ENCODE measurements around the gene ARRDC4.
A peak's percentile ranks its signal among the peaks of the same experiment; 100 is the strongest.
"Not testable (repeated sequence)": the region's sequence is repeated elsewhere in the genome, so short reads cannot be mapped to it uniquely, and the experiment has no call there.

The ARRDC4 gene

DNA sequence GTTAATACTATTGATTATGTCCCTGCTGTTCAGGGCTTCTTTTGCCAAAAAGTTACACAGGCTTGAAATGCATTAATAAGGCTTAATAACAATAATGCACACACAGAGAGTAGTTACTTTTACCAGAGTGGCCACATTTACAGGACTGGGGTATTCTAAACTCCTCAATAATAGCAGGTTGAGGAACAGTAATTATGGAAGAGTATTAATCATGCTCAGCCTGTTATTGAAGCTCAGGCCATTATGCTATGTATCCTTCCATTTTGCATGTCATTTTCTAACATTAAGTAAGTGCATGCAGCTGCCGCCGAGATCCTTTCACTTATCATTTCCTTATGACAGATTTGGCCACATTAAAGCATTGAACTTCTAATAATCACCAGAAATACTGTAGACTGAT, 5.7 kb downstream of the ARRDC4 start:
- DNase-seq = no peak

DNA sequence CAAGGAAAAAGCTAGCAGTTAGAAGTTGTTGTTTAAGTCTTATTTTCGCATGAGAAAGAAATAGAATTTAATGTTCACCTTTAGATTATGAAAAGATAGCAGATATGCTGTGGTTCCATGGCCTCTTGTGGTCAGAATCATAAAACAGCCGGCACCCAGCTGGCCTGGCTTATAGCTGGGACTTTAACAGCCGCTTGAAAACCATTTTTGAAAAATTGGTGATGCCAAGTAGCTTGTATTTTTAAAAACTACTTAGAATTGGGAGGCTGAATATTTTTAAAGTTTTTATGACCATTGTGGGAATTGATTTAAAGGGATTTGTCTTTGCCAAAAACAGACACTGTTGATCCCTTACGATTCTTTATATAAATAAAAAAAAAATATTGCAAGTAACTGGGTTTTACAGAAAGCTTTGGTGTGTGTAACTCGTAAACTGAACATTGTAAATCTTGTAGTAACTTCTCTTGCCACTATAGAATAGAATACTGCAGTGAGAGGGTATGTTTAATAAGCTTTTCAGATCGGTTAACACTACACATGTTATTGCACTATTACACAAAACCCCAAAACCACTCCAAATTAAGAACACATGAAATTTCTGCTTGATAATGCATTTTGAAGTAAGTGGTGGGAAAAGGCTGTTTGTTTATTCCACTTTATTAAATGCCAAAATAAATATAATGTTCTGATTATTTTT, 6.6 kb downstream of the ARRDC4 start:
- peak; percentile 21 for DNase-seq

DNA sequence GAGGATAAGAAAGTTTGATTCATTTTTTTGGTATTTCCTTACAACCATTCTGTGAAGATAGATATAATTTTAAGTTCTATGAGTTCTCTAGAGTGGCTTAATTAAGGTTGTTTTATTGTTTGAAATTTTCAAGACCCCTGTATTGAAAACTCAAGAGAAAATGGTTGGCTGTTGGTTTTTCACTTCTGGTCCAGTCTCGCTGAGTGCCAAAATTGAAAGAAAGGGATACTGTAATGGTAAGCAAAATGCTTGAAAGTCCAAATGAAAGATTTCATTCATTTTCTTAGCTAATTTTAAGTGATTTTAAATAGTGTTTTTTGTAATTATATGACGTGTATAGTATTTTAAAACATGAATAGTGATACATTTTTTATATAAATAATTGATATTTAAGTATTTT, 7.4 kb downstream of the ARRDC4 start:
- no peak for DNase-seq

DNA sequence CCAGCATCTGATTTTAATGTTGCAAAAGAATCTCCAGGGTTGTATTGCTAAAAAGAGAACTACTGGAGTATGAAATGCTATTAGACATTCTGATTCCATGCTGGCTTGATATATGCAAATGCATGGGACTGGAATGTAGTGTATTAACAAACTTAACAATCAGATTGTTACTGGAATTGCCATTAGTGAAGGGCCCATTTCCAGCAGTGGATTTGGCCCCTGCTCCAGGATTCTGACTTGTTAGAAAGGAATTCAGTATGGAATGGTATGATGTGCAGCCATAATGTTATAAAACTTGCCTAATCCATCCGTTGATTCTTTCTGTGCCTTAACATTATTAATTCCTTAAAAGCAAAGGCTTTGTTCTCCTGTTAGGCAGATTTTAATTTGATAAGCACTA, 7.9 kb downstream of the ARRDC4 start:
- peak; percentile 92 for DNase-seq

DNA sequence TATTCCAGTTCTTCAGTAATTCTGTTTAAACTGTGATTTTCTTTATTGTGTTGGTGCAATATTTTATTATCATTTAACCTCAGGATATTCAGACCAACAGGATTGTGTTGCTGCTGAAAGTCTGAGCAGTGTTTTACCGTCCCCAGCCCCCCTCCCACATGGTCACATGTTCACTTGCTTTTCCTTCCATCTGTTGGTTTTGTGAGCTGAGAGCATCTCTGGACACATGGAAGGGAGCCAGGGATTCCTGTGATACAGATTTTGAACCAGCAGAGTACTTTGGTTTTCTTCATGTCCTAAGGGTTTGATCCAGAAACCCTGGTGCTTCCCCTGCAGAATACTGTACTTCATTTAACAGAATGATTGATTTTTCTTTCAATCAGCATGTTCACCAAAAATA, 11.9 kb downstream of the ARRDC4 start:
- DNase-seq = no peak

DNA sequence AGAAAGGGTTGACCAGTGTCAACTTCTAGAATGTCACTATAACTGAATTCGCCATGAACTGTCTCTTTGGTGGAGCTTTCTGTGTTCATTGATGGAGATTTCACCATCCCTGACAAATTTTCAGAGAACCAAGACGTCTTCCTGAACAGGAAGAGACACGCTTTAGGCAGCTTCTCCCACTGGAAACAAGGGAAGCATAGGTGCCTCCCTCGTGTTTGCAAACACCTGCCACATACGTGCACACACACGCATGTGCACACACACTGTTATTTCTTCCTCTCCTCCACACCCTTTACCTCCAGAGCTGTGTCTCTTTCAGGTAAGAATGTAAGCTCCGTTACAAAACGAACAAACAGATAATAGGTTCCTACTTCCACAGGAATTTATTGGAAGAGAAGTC, 15.6 kb downstream of the ARRDC4 start:
- DNase-seq = no peak

DNA sequence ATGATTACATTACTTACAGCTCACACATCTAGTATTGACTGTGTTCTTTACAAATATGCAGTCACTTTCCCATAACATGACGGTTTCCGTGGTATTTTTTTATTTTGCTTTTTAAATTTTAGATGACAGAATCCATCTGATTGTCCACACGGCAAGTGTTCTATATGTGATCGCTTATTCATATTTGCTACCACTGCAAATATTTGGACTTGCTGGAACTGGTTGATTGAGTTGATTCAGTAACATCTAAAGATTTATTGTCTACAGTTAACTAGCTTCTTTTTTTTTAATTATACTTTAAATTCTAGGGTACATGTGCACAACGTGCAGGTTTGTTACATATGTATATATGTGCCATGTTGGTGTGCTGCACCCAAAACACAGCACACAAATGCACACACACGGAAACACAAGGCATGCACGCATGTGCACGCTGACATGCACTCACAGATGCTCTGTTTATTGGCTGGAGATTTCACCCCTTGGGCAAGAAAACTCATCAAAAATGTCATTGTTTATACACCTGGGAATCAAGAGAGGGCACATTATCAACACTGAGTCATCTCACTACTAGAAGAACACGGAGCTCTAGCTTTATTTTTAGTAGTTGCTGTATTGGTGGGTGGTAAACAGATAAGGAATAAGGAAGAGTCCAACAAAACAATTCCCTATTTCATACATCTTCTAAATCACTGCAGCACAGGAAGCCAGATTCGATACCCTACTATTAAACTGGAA, 16.4 kb downstream of the ARRDC4 start:
- DNase-seq = no peak

DNA sequence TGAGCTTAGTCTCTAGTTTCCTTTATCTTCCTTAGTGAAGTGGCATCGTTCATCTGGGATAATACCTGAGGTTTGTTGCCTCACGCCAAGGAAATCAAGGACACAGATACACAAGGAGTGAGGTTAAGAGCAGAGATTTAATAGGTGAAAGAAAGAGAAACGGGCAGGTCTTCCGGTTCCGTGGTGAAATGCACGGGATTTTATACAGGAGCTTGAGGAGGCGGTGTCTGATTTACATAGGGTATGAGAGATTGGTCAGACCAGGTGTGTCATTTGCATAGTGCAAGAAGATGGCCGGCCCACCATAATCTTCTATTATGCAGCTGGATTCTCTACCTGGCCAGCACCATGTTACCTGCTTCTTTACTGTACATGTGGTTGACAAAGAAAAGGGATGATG, 17.2 kb downstream of the ARRDC4 start:
- DNase-seq = no peak

DNA sequence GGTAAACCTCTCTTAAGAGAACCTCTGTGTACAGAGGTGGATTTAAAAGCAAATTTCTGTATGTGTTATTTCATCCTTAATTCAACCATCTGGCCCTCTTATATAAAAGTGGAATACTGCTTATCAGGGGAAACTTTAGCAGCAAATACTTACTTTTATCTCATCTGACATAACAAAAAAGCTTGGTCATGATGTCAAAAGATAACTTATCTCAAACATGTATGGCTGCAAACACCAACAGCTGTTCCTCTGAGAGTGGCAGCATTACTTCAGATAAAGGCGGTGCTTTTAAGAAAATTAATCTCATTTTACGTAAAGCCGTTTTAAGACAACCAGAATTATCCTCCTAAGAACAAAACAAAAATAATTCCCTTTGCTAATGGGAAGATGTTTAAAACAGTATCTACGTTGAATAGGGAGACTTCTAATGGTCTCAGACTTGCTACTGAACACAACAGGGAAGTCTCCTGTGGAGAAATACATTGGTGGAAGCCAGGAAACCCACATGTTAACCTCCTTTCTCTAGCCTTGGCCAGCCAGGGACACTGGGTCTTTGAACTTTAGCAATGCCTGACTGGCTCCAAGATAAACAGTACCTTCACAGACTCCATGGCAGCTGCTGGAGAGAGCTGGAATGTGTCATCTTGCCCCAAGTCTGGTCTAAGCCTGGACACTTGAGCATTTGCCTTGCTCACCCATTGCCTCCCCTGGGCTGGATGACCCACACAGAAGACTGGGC, 18.1 kb downstream of the ARRDC4 start:
- DNase-seq = no peak

DNA sequence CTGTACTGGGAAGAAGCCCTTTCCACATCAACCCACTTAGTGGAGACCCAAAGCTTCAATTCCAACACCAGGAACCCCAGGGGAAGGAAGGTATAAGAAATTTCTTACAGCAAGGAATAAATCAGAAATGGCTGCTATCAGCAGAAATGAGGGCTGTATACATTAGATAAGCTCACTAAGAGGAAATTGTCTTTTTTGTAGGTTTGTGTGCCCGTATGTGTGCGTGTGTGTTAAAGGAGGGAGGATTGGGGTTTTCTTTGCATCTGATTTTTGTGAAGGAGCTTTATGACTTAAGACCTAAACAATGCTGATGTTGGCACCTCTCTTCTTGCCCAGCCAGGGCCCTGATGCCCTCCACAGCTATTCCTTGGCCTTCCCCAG, 18.6 kb downstream of the ARRDC4 start:
- DNase-seq = no peak

DNA sequence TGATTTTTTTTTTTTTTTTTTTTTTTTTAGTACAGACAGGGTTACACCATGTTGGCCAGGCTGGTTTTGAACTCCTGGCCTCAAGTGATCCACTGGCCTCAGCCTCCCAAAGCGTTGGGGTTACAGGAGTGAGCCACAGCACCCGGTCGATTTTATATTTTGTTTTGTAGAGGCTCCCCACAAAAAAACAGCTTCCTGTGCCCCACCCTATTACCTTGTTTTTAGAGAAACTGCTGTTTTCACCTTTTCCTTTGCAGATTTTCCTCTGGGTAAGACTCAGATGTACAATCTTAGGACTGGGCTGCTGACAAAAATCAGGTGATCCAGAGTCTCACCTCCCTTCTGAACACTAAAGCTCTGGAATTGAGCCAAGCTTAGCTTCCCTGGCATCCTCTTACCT, 20.6 kb downstream of the ARRDC4 start:
- DNase-seq = no peak

DNA sequence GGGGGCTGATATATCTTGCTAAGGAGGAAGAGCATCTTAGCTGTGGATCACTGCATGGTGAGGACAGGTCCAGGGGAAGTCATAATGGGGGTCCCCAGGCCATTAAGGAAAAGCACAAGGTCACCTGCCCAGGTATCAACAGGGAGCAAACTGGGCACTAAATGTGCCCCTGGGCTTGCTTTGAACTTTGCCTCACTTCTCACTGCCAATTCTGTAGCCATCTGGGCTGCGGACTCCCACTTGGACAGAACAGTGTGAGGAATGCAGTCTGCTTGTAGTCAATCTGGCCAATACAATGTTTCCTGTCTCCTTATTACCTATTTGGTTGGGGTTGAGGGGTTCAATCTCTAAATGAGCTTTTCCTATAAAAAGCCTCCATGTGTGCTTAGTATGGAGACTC, 21.3 kb downstream of the ARRDC4 start:
- DNase-seq = no peak

DNA sequence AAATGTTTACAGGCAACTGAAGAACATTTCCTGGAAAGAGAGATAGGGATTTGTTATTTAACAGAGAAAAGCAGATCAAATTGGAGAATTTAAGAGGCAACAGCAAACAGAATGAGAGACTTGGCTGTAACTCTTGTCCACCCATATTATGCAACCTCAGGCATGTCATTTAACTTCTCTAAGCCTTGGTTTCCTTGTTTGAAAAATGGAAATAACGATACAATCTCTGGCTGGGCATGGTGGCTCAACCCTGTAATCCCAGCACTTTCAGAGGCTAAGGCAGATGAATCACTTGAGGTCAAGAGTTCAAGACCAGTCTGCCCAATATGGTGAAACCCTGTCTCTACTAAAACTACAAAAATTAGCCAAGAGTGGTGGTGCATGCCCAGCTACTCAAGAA, 23.7 kb downstream of the ARRDC4 start:
- no peak for DNase-seq

DNA sequence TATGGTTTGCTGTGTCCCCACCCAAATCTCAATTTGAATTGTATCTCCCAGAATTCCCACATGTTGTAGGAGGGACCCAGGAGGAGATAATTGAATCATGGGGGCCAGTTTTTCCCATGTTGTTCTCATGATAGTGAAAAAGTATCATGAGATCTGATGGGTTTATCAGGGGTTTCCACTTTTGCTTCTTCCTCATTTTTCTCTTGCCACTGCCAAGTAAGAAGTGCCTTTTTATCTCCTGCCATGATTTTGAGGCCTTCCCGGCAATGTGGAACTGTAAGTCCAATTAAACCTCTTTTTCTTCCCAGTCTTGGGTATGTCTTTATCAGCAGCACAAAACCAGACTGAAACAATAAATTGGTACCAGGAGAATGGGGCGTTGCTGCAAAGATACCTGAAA, 25.5 kb downstream of the ARRDC4 start:
- DNase-seq = not testable (repeated sequence)

DNA sequence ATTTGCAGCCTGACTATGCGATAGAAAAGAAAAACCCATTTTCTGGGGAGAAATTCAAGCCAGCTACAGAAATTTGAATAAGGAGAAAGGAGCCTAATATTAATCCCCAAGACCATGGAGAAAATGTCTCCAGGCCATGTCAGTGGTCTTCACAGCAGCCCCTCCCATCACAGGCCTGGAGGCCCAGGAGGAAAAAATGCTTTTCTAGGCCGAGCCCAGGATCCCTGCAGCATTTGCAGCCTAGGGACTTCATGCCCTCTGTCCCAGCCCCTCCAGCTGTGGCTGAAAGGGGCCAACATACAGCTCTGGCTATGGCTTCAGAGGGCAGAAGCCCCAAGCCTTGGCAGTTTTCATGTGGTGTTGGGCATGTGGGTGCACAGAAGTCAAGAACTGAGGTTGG, 26.3 kb downstream of the ARRDC4 start:
- no peak for DNase-seq

DNA sequence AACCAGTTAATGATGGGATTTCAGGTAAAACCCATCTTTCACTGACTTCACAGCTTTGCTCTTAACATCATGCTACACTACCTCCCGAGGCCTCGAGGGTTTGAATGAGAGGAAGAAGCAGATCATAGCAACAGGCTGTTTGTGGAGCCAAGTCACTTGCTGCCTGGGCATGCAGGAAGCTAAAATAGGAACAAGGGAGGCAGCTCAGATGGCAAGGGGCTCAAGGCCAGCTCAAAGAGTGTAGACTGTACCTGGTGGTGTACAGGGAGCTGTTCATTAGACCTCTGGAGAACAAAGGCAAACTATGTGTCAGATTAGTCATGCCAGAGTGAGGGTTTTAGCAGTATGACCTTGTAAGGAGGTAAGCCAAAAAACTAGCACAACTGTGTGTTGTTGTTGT, 28.8 kb downstream of the ARRDC4 start:
- no peak for DNase-seq

DNA sequence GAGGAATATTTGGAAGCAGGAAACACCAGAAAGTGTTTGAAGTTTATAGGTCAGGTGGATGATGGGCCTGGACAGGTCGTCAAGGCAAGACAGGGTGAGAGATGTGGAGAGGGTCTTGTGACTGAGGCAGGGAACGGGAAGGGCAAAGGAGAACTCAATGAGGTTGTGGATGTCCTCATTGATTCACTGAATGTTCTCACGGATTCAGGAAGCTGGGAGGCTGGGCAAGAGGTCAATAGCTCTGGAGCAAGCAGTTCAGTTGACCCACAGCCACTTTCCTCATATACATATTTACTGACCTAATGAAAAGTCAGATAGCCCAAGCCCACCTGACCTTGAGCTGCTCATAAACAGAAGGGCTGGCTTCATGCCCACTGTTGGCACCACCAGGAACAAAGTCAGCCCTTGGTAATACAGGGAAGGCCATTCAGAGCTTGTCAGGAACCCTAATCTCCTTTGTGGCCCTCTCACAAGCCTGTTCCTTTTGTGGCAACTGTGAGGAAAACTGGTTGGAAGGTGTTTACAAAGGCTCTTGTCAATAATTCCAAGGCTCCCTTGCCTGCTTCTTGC, 31.6 kb downstream of the ARRDC4 start:
- no peak for DNase-seq

DNA sequence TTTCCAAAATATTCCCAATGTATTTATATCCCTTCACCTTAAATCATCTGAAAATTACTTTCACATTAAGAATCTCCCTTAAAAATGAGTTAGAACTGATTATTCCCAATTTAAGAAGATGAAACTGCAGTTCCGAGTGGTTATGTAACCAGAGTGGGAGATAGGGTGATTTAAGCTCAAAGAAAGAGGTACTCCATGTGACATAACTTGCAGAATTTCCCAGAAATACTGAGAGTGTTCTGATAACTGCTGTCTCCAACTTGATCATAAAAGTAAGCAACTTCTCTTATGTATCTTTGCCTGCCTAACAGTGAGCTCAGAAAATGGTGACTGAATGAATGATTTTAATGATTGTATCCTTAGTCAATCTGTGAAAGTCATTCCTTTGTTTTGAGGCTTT, 32.3 kb downstream of the ARRDC4 start:
- no peak for DNase-seq

DNA sequence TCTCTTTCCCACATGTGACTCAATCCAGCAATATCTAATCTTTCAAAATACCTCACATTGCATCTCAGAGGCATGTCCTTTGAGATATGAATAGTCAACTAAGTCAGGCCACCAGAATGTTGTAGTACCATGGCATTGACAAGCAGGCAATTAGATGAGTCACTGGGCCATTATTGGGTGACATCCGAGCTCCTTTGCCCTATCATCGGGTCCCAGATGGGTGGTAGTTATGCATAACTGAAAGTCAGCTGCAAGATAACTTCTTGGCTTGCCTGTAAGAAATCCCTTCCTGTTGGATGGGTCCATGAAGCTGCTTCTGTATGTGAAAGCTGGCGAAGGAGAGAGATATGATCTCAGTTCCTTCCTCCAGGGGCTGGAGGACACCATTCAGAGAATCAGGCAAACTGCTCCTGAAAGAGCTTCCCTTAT, 32.8 kb downstream of the ARRDC4 start:
- no peak for DNase-seq

DNA sequence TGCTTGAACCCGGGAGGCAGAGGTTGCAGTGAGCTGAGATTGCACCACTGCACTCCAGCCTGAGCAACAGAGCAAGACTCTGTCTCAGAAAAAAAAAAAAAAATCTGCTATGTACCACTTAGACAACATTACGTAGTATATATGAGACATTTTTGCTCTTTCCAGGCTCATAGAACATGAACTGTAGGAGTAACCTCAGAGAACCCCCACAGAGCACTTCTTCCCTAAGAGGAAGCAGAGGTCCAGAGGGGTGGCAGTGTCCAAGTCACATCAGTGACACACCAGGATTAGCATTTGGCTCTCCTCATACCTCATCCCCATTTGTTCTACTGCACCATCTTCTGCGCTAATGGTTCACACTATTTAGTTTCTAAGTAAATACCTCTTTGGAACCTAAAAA, 33.7 kb downstream of the ARRDC4 start:
- DNase-seq = no peak

DNA sequence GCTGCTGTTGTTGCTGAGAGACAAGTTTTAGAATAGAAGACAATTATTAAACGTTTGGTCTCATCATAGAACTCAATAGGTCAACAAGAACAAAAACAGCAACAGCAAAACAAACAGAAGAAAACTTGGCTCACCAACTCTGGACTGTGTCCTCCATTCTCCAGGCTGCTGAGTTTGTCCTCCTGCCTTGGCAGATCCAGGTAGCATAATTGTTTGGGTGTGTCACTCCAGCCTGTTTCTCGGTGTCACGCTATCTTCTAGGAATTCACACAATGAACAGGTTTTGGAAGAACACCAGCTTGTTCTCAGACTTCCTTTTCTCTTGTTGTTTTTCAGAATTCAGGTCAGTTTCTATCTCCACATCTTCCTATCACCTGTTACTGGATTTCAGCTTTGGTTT, 34.7 kb downstream of the ARRDC4 start:
- no peak for DNase-seq

DNA sequence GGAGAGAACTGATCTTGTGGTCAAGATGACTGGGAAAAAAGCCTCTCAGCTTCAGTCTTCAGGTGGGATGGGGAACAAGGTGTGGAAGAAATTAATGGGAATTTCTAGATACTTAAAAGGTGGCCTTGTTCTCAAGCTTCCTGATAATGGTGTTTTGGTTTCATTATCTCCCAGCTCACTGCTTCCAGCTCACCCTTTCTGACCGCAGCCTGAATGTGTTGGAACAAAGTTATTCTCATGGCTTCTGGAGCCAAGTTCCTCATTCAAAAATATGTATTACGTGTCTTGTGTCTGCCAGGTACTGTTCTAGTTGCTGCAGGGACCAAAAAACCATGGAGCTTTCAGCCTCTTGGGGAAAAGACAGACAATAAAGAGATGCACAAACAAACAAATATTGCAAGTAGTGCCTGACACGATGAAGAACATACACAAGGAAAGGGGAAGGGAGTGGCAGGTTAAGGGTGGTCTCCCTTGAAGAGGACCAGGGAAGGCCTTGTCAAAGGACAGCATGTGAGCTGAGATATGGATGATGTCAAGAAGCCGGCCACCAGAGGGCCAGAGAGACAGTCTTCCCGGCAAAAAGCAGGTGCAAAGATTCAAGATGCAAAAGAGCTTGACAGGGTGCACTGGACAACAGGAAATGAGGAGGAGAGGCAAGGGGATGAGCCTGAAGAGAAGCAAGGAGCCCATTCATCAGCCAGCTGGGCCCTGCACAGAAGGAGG, 35.5 kb downstream of the ARRDC4 start:
- DNase-seq = peak; percentile 6
